GM12892 (cell line): ENCODE results near the gene KIAA1549.

Experiments used
- POLR2A ChIP-seq: IDR thresholded peaks from 2 replicates; pipeline ENCODE4 v1.6.1; 2011; ENCODE audit warnings: low read depth, low read length, control low read depth
- TAF1 ChIP-seq: IDR thresholded peaks from 2 replicates; pipeline ENCODE4 v1.6.1; 2011; ENCODE audit warnings: low read depth, mild to moderate bottlenecking, control low read depth, low read length, borderline replicate concordance

GRCh38 chr7:138879356-138879755, 101.8 kb downstream of the KIAA1549 start:
- TF ChIP-seq TAF1, result no peak
- TF ChIP-seq POLR2A, result no peak
